ENCODE results near the gene CLNS1A. TPM values are rescaled to one million over a fixed set of nuclear protein-coding genes. Genes with fewer than 3 reads are reported as not detected.
A peak's percentile ranks its signal among the peaks of the same experiment; 100 is the strongest.
"Not testable (repeated sequence)": the region's sequence is repeated elsewhere in the genome, so short reads cannot be mapped to it uniquely, and the experiment has no call there.

Gene CLNS1A
- total RNA-seq, 2 donors from 2014 or later: 44.1 to 81.7 TPM

- ATAC-seq (no peak), DNase-seq (no peak)
- H3K27ac ChIP-seq: no peak overlapping the region
- 54 to 68% methylated on average over 3 of the region's 3 CpGs for WGBS, 2 donors
- no peaks in the 10 kb centered on the region for H3K36me3 ChIP-seq (replicated peaks in 1 of 2; ENCODE audit: insufficient read depth in 1 of 2, low read depth in 2 of 2)
- no peaks in the 10 kb centered on the region for H3K4me1 ChIP-seq
- intact Hi-C loops (cut with DNase I): no loop called here
- no peak for TF ChIP-seq CTCF (IDR thresholded peaks at IDR 0.05)
- no peak for TF ChIP-seq POLR2A (IDR thresholded peaks at IDR 0.05)
- H3K9me3 ChIP-seq: no peaks in the 10 kb centered on the region
- H3K27me3 ChIP-seq: no peaks in the 10 kb centered on the region
- H3K4me3 ChIP-seq: no peak overlapping the region
Observed at GRCh38 chr11:77650123-77650522, 12.5 kb upstream of the CLNS1A start.

- TF ChIP-seq CTCF (IDR thresholded peaks at IDR 0.05): no peak
- no peak for TF ChIP-seq POLR2A (IDR thresholded peaks at IDR 0.05)
Observed at GRCh38 chr11:77647654-77648305, 10.2 kb upstream of the CLNS1A start.

DNA sequence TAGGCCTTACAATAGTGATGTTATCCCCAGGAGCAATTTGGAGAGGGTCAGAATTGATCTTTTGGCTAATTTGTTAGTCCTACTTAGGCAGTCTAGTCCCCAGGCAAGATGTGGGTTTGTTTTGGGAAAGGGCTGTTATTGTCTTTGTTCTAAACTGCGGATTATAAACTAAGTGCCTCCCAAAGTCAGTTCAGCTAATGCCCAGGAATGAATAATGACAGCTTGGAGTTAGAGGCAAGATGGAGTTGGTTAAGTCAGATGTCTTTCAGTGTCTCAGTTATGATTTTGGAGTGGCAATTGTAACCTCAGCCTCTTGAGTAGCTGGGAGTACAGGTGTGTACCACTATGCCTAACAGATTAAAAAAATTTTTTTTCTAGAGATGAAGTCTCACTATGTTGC lies 7.3 kb upstream of the CLNS1A start:
- Histone ChIP-seq H3K27ac (no peak overlapping the region), H3K27me3 (no peaks in the 10 kb centered on the region), H3K4me3 (no peak overlapping the region), H3K4me1 (peaks cover 13% of the 10 kb centered on the region), H3K36me3 (replicated peaks in 1 of 2; ENCODE audit: insufficient read depth in 1 of 2, low read depth in 2 of 2) (no peaks in the 10 kb centered on the region), H3K9me3 (no peaks in the 10 kb centered on the region)
- WGBS, 2 donors: 71 to 82% methylated on average over 1 of the region's 1 CpG
- no peak for TF ChIP-seq POLR2A (IDR thresholded peaks at IDR 0.05)
- no peak for TF ChIP-seq CTCF (IDR thresholded peaks at IDR 0.05)
- intact Hi-C loops (cut with DNase I): no loop called here
- no peak for ATAC-seq
- no peak for DNase-seq

More at GRCh38 chr11:77647654-77648305, 10.2 kb upstream of the CLNS1A start:
- 52 to 54% methylated on average over 3 of the region's 3 CpGs for WGBS, 2 donors
- H3K27ac ChIP-seq: no peak overlapping the region
- intact Hi-C loops (cut with DNase I): no loop called here
- ATAC-seq (no peak), DNase-seq (no peak)
- H3K4me1 ChIP-seq: peaks cover 11% of the 10 kb centered on the region
- H3K36me3 ChIP-seq (replicated peaks in 1 of 2; ENCODE audit: insufficient read depth in 1 of 2, low read depth in 2 of 2): no peaks in the 10 kb centered on the region
- H3K27me3 ChIP-seq: no peaks in the 10 kb centered on the region
- H3K9me3 ChIP-seq: no peaks in the 10 kb centered on the region
- no peak overlapping the region for H3K4me3 ChIP-seq

DNA sequence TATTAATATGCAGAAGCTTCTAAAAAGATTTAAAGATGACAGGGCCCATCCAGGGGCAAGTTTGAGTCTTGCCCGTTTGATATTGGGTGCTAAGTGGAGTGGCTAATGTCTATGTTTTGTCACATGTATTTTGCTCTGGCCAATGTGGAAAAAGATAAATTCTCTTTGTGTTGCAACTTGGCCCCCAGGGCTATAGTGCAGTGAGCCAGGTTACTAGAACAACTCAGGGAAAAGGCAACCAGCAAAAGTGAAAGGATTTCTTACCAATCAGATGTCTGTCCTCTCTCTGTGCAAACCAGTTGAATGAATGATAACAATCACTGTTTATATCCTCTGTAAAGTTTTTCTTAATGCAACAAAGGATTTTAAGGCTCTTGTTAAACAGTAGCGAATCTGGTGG lies 4.6 kb upstream of the CLNS1A start:
- intact Hi-C loops (cut with DNase I): no loop called here
- Histone ChIP-seq H3K9me3 (no peaks in the 10 kb centered on the region), H3K36me3 (replicated peaks in 1 of 2; ENCODE audit: insufficient read depth in 1 of 2, low read depth in 2 of 2) (no peaks in the 10 kb centered on the region), H3K4me3 (no peak overlapping the region), H3K27ac (no peak overlapping the region), H3K4me1 (peaks cover 19% of the 10 kb centered on the region), H3K27me3 (no peaks in the 10 kb centered on the region)
- DNase-seq: no peak
- 84 to 87% methylated on average over 2 of the region's 2 CpGs for WGBS, 2 donors
- no peak for ATAC-seq
- TF ChIP-seq CTCF (IDR thresholded peaks at IDR 0.05) (no peak), POLR2A (IDR thresholded peaks at IDR 0.05) (no peak)

DNA sequence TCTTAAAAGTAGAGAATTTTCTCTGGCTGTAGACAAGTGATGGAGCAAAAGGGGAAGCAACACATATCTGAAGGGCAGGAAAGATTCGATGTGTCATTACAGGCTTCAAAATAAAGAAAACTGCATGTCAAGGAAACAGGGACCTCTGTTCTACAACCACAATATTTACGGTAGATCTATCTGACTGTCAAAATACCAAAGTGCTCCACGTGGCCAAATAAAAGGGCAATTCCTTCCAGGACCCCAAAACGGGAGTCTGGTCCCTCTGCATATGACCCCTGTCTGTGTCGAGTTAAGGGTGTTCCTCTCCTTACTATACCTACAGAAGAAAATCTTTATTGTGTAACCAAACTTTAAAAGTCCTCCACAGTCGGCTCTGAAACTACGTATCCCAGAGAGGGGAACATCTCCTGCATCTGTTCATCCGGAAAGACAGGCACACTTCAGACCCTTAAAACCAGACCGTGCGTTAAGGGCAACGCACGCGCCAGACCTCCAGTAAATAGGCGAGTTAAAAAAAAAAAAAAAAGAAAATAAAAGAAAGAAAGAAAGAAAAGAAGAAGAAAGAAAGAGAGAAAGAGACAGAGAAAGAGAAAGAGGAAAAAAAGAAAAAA lies 756 bp downstream of the CLNS1A start:
- H3K27ac ChIP-seq: peak overlapping the region in 2 of 4 donors; percentile 29 to 79
- WGBS, 2 donors: 1 to 3% methylated on average over 14 of the region's 14 CpGs
- no peaks in the 10 kb centered on the region for H3K9me3 ChIP-seq
- H3K36me3 ChIP-seq (replicated peaks in 1 of 2; ENCODE audit: insufficient read depth in 1 of 2, low read depth in 2 of 2): no peaks in the 10 kb centered on the region
- peak overlapping the region; percentile 70 to 100 for H3K4me3 ChIP-seq
- TF ChIP-seq POLR2A (IDR thresholded peaks at IDR 0.05) (no peak), CTCF (IDR thresholded peaks at IDR 0.05) (no peak)
- intact Hi-C loops (cut with DNase I): no loop called here
- no peak for ATAC-seq
- no peaks in the 10 kb centered on the region for H3K27me3 ChIP-seq
- H3K4me1 ChIP-seq: peaks cover 22% of the 10 kb centered on the region
- DNase-seq: no peak

DNA sequence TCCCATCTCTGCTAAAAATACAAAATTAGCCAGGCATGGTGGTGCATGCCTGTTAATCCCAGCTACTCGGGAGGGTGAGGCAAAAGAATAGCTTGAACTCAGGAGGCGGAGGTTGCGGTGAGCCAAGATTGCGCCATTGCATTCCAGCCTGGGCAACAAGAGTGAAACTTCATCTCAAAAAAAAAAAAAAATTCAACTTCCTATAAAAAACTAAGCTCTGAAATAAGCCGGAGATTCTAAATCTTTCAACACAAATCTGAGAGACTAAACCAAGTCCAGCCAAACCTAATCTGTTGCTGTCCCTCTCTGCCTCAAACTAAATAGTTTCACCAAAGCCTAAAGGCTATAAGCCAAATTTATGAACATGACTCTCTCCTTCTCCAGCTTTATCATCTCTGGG lies 3.7 kb downstream of the CLNS1A start:
- peak in 2 of 4 donors; percentile 13 to 39 for DNase-seq

More for the DNA sequence above, 3.7 kb downstream of the CLNS1A start:
- Histone ChIP-seq H3K4me1 (peaks cover 22% of the 10 kb centered on the region), H3K27ac (peak overlapping the region in 1 of 4 donors; percentile 44)
- H3K9me3 ChIP-seq; ATAC-seq; H3K27me3 ChIP-seq; H3K4me3 ChIP-seq; H3K36me3 ChIP-seq (replicated peaks in 1 of 2; ENCODE audit: insufficient read depth in 1 of 2, low read depth in 2 of 2); intact Hi-C loops (cut with DNase I): not testable (repeated sequence)
- WGBS, 2 donors: 75 to 88% methylated on average over 5 of the region's 5 CpGs
